Vagina (tissue), 2 donors: ENCODE measurements around the gene DIRAS3. TPM values are rescaled to one million over a fixed set of nuclear protein-coding genes. Genes with fewer than 3 reads are reported as not detected.

ENCODE experiments used
- DNase-seq, 2 donors: peaks; one replicate each; pipeline ENCODE4 v3.0.0-alpha.2; 2017; ENCODE audit errors: extremely low spot score in 2 of 2
- H3K27ac ChIP-seq: fragments of 200-600 bp; sonication (generic); one replicate; pipeline ENCODE4 v1.5.1; 2019
- H3K27me3 ChIP-seq: fragments of 200-600 bp; sonication (generic); one replicate; pipeline ENCODE4 v1.5.1; 2019
- H3K36me3 ChIP-seq, 2 donors: fragments of 200-600 bp; sonication (generic); one replicate each; pipeline ENCODE4 v1.5.1; 2017 to 2019
- H3K4me1 ChIP-seq: fragments of 200-600 bp; sonication (generic); one replicate; pipeline ENCODE4 v1.5.1; 2019
- H3K4me3 ChIP-seq, 2 donors: fragments of 200-600 bp; sonication (generic); 1 replicate in 1 of 2; 2 replicates in 1 of 2; pipeline ENCODE4 v1.5.1; 2016 to 2019
- H3K9me3 ChIP-seq: fragments of 200-600 bp; sonication (generic); one replicate; pipeline ENCODE4 v1.5.1; 2019
- POLR2A ChIP-seq, 2 donors: fragments of 450-650 bp; IDR thresholded peaks; one replicate each; pipeline ENCODE4 v1.6.1; 2017; ENCODE audit warnings: antibody characterized with exemption in 2 of 2, mild to moderate bottlenecking in 2 of 2, moderate library complexity in 2 of 2
- POLR2AphosphoS5 ChIP-seq, 2 donors: sonication (generic); formaldehyde crosslinking; IDR thresholded peaks; one replicate each; pipeline ENCODE4 v1.9.0; 2017; ENCODE audit warnings: antibody characterized with exemption in 2 of 2, mild to moderate bottlenecking in 2 of 2, low read depth in 1 of 2; ENCODE audit not compliant: insufficient read depth in 1 of 2
- intact Hi-C: fragments of 100-400 bp; cut with DNase I; formaldehyde crosslinking; loops from one replicate; pipeline ENCODE4 v1.15.1; 2023
- total RNA-seq: library from RNA; depleted of rRNA; stranded (reverse); fragments of >200 nt; gene quantifications from one replicate; pipeline ENCODE4 v1.2.3, GENCODE V29; 2016
- TF ChIP-seq, protein P1 (sequence below), 3 experiments: fragments of 450-650 bp in 2 of 3; fragments of 200-600 bp in 1 of 3; sonication (generic) in 1 of 3; IDR thresholded peaks; one replicate each; pipeline ENCODE4 v1.5.1; 2017 to 2019; ENCODE audit warnings: antibody characterized with exemption in 3 of 3, mild to moderate bottlenecking in 2 of 3, moderate library complexity in 2 of 3

The DIRAS3 gene
- total RNA-seq, 1 donor from 2014 or later, result 2.0 TPM

GRCh38 chr1:67997746-67998145, 52.7 kb downstream of the DIRAS3 start:
- intact Hi-C loops, result no loop called here
- TF ChIP-seq, protein P1, sequence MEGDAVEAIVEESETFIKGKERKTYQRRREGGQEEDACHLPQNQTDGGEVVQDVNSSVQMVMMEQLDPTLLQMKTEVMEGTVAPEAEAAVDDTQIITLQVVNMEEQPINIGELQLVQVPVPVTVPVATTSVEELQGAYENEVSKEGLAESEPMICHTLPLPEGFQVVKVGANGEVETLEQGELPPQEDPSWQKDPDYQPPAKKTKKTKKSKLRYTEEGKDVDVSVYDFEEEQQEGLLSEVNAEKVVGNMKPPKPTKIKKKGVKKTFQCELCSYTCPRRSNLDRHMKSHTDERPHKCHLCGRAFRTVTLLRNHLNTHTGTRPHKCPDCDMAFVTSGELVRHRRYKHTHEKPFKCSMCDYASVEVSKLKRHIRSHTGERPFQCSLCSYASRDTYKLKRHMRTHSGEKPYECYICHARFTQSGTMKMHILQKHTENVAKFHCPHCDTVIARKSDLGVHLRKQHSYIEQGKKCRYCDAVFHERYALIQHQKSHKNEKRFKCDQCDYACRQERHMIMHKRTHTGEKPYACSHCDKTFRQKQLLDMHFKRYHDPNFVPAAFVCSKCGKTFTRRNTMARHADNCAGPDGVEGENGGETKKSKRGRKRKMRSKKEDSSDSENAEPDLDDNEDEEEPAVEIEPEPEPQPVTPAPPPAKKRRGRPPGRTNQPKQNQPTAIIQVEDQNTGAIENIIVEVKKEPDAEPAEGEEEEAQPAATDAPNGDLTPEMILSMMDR (IDR thresholded peaks at IDR 0.05), result no peak
- TF ChIP-seq POLR2A (IDR thresholded peaks at IDR 0.05) (no peak), POLR2AphosphoS5 (IDR thresholded peaks at IDR 0.05; ENCODE audit: insufficient read depth in 1 of 2, low read depth in 1 of 2) (no peak)

More at GRCh38 chr1:67997746-67998145, 52.7 kb downstream of the DIRAS3 start:
- Histone ChIP-seq H3K27me3 (no peaks in the 10 kb centered on the region), H3K4me3 (no peak overlapping the region), H3K36me3 (no peaks in the 10 kb centered on the region), H3K9me3 (peaks cover 4% of the 10 kb centered on the region), H3K4me1 (no peaks in the 10 kb centered on the region), H3K27ac (no peak overlapping the region)
- DNase-seq, result no peak

Other genes with a start within 250 kb of the DIRAS3 start
- 71.5 TPM for gene GNG12, start 217.2 kb downstream of the DIRAS3 start, total RNA-seq
- 68.0 TPM for gene WLS, start 181.9 kb upstream of the DIRAS3 start, total RNA-seq